Left ventricle myocardium inferior (tissue), 1 donor: ENCODE results near the gene CTBP2. TPM values are rescaled to one million over a fixed set of nuclear protein-coding genes. Genes with fewer than 3 reads are reported as not detected.

Experiments used
- DNase-seq: peaks from one replicate; pipeline ENCODE4 v3.0.0-alpha.2; 2020
- H3K27ac ChIP-seq: fragments of 200-600 bp; replicated peaks from 2 replicates; pipeline ENCODE4 v1.8.0; 2021
- H3K27me3 ChIP-seq: fragments of 200-600 bp; 2 replicates; pipeline ENCODE4 v1.8.0; 2021; ENCODE audit warnings: low read depth
- H3K36me3 ChIP-seq: fragments of 200-600 bp; 2 replicates; pipeline ENCODE4 v1.8.0; 2021
- H3K4me1 ChIP-seq: fragments of 200-600 bp; 2 replicates; pipeline ENCODE4 v1.8.0; 2021
- H3K4me3 ChIP-seq: fragments of 200-600 bp; 2 replicates; pipeline ENCODE4 v1.8.0; 2021; ENCODE audit warnings: mild to moderate bottlenecking, moderate library complexity
- H3K9me3 ChIP-seq: fragments of 200-600 bp; replicated peaks from 2 replicates; pipeline ENCODE4 v1.8.0; 2021
- intact Hi-C: fragments of 100-400 bp; cut with micrococcal nuclease; formaldehyde crosslinking; loops from one replicate; pipeline ENCODE4 v1.11.0; 2022
- total RNA-seq: library from RNA; stranded (reverse); fragmentation: NEBNext Ultra II Directional; extraction: Animal tissue kit (Norgen Biotek cat#: 25700); gene quantifications from one replicate; pipeline ENCODE4 v1.2.1, GENCODE V29; 2021
- TF ChIP-seq, protein P1 (sequence below): fragments of 200-600 bp; IDR thresholded peaks from 2 replicates; pipeline ENCODE4 v1.8.0; 2021; ENCODE audit warnings: antibody characterized with exemption, mild to moderate bottlenecking, borderline replicate concordance
- donor health status: DM: no; HTN: yes; CAD: no; lungs with severe emphysema.

CTBP2 gene
- total RNA-seq, 1 donor from 2014 or later: 29.1 TPM

DNA sequence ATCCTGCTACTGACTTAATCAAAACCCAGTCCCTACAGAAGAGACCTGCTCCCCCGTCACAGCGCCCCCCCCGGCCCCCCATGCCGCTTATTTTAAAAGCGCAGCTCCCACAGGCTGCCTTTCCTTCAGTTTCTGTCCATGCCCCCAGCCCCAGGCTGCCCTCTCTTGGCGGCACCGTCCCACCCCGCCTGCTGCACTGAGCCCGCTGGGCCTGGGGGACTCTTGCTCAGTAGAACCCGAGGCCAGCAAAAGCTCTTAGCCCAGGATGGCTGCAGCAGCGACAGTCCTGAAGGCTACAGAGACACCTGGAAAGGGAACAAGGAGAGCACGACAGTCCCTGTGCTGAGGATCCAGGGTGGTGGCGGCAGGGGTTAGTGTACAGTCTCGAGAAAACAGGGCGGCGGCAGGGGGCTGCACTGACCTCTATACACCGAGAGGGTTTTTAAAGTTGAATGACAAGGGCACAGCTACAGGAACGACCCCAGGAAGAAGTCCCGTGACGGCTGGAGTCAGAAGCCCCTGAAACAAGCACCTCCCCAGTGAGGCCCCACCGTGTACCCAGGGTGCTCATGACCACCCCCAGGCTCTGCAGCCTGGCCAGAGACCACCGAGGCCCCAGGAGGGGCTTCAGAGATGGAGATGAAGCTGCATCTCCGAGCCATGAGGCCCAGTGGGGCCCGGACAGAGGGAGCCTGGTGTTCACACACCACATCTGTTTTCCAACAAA lies 164.1 kb downstream of the CTBP2 start:
- Histone ChIP-seq H3K9me3 (no peaks in the 10 kb centered on the region), H3K36me3 (peaks cover 72% of the 10 kb centered on the region), H3K27ac (no peak overlapping the region), H3K4me1 (peaks cover 49% of the 10 kb centered on the region), H3K27me3 (no peaks in the 10 kb centered on the region), H3K4me3 (no peak overlapping the region)
- intact Hi-C loops: loop anchor here (10.0 kb wide), 1 partner anchor 49 kb away; no protein-coding TSS in a partner anchor
- DNase-seq: peak; percentile 11
- TF ChIP-seq, protein P1, sequence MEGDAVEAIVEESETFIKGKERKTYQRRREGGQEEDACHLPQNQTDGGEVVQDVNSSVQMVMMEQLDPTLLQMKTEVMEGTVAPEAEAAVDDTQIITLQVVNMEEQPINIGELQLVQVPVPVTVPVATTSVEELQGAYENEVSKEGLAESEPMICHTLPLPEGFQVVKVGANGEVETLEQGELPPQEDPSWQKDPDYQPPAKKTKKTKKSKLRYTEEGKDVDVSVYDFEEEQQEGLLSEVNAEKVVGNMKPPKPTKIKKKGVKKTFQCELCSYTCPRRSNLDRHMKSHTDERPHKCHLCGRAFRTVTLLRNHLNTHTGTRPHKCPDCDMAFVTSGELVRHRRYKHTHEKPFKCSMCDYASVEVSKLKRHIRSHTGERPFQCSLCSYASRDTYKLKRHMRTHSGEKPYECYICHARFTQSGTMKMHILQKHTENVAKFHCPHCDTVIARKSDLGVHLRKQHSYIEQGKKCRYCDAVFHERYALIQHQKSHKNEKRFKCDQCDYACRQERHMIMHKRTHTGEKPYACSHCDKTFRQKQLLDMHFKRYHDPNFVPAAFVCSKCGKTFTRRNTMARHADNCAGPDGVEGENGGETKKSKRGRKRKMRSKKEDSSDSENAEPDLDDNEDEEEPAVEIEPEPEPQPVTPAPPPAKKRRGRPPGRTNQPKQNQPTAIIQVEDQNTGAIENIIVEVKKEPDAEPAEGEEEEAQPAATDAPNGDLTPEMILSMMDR: no peak

DNA sequence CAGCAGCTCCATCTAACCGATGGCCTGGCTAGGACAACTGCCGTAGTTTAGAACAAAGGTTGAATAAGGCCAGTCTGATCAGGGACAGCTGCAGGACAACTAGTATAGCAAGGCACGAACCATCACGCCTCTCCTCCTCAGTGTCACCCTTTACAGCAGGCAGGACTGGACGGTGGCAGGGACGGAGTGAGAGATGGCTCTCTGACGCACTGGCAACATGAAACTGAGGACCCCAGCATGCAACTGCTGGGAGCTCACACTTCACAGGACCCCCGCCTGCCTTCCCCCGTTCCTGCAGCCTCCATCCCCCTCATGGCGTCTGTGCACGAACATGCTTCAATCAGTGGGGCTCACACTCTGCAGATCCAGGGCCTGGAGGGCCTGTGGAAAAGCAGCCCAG lies 164.8 kb downstream of the CTBP2 start:
- no peaks in the 10 kb centered on the region for H3K9me3 ChIP-seq
- DNase-seq: no peak
- H3K4me1 ChIP-seq: peaks cover 47% of the 10 kb centered on the region
- no peak overlapping the region for H3K4me3 ChIP-seq
- H3K27me3 ChIP-seq: no peaks in the 10 kb centered on the region
- intact Hi-C loops: loop anchor here (10.0 kb wide), 1 partner anchor 49 kb away; no protein-coding TSS in a partner anchor
- TF ChIP-seq, protein P1: no peak
- H3K36me3 ChIP-seq: peaks cover 76% of the 10 kb centered on the region
- H3K27ac ChIP-seq: peak overlapping the region; percentile 40

DNA sequence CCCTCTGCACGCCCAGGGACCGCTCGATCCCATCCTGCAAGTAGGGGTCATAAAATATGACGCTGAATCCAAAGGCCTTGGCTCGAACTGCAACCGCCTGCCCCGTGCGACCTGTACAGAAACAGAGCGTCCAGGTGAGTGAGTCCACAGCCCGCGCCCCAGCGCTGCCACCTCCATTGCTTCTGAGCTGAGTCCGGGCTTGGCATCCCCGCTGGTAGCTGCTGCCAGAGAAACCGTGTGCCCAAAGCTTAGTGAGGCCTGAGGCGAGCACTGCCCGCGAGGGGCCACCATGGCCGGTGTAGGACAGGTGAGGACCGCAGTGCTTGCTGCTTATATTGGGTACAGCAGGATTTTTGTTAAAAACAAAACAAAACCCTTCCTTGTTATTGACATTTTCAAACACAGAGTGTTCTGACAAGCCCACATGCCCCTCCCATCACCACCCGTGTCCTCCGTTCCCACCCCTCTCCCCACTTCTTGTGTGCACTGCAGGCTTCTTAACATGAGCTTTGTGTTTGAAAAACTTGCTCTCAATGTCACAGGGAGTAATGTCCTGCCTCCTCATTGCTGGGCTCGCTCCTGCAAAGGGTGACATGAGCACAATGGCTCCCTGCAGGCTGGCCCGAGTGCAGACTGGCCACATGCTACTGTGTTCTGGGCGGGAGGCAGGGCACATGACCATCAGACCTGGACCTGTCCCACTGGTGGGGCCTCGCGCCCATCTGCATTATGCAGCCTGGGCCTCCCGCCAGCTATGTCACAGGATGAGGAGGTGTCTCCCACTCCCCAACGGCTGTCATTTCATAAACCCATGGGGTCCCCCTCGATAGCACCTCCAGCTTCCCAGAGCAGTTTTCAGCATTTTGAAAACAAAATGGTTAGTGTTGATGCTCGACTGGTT lies 165.5 kb downstream of the CTBP2 start:
- intact Hi-C loops: loop anchor here (10.0 kb wide), 1 partner anchor 50 kb away; no protein-coding TSS in a partner anchor
- peaks cover 47% of the 10 kb centered on the region for H3K4me1 ChIP-seq
- no peaks in the 10 kb centered on the region for H3K27me3 ChIP-seq
- no peaks in the 10 kb centered on the region for H3K9me3 ChIP-seq
- peak; percentile 15 for DNase-seq
- TF ChIP-seq, protein P1: no peak
- peak overlapping the region; percentile 40 for H3K27ac ChIP-seq
- H3K36me3 ChIP-seq: peaks cover 79% of the 10 kb centered on the region
- H3K4me3 ChIP-seq: no peak overlapping the region

DNA sequence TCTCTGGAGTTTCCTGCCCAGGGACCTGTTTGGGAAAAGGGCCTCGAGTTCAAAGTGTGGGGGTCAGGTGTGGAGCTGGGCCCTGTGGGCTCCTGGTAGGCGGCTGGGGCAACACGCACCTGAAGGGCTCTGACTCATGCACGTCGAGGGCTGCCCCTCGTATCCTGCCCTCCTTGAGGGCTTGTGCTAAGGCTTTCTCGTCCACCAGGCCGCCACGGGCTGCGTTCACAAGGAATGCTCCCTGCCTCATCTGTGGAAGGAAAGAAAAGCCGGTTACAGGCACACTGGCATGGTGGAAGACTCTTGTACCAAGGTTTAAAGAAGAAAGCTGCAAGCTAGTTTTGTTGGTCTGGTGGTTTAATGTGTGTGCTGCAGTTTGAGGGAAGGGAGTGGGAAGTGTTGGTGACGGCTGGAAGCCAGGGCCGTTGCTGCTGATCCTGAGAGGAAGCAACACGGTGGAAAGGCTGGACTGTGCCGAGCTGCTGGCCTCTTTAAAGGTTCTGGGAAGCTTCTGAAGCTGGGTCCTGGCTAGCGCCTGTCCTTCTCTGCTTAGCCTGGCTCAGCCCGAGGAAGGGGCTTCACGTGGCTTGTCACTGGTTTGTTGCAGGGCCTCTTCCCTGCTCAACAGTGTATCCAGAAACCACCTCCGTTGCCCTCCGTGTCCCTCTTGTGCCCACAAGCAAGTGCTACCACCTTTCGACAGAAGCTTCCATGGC lies 166.5 kb downstream of the CTBP2 start:
- no peak for DNase-seq
- no peaks in the 10 kb centered on the region for H3K9me3 ChIP-seq
- TF ChIP-seq, protein P1: no peak
- peaks cover 84% of the 10 kb centered on the region for H3K36me3 ChIP-seq
- peaks cover 43% of the 10 kb centered on the region for H3K4me1 ChIP-seq
- intact Hi-C loops: loop anchor here (10.0 kb wide), 1 partner anchor 51 kb away; no protein-coding TSS in a partner anchor
- peak overlapping the region; percentile 6 for H3K27ac ChIP-seq
- no peaks in the 10 kb centered on the region for H3K27me3 ChIP-seq
- H3K4me3 ChIP-seq: no peak overlapping the region

DNA sequence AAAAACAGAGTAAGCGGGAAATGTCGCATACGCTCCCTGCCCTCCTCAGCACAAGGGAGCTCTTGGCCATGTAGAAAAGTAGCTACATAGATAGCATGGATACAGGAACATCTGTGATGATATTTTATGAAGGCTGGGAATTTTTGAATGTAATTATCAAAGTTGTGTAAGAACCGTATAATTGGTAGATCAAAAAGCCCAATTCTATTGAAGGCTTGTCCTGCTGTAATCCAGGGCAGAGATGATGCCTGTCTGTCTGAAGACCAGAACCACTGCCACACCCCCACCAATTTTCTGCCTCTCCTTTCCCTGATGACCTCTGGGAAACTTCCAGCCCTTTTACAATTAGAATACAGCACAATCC lies 167.0 kb downstream of the CTBP2 start:
- no peaks in the 10 kb centered on the region for H3K27me3 ChIP-seq
- intact Hi-C loops: loop anchor here (10.0 kb wide), 1 partner anchor 51 kb away; no protein-coding TSS in a partner anchor
- H3K4me3 ChIP-seq: no peak overlapping the region
- TF ChIP-seq, protein P1: no peak
- no peak for DNase-seq
- H3K4me1 ChIP-seq: peaks cover 37% of the 10 kb centered on the region
- peaks cover 89% of the 10 kb centered on the region for H3K36me3 ChIP-seq
- H3K9me3 ChIP-seq: no peaks in the 10 kb centered on the region
- H3K27ac ChIP-seq: peak overlapping the region; percentile 9
